Activated CD4-positive, alpha-beta T cell treated with anti-CD3 and anti-CD28 coated beads for 24 hours (primary cell): ENCODE results near the gene TLL1.

ENCODE experiments used
- DNase-seq, 2 donors: peaks; one replicate each; pipeline ENCODE4 v3.0.0-alpha.2; 2020; ENCODE audit warnings: low read depth in 2 of 2

The TLL1 gene

DNA sequence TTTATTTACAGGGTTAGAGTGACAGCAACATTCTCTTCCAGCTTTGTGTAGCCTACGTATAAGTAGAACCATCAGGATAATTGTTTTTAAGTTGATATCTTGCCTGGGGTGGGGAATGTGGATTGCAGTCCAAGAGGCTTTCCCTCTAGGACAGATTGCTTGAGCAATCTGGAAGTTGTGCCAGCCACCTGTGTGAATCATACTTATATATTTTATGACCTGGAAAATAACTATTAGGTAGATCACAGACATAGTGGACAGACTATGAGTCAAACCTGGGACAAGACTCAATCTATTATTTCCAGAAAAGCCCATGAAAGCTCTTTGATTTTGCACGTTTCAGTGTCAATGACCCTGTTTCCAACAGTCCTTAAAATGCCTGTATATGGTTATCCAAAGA, 98.9 kb downstream of the TLL1 start:
- no peak for DNase-seq

GRCh38 chr4:165972747-165973146, 99.7 kb downstream of the TLL1 start:
- no peak for DNase-seq

- no peak for DNase-seq
These were observed 109.9 kb downstream of the TLL1 start for GRCh38 chr4:165982934-165983333.

DNA sequence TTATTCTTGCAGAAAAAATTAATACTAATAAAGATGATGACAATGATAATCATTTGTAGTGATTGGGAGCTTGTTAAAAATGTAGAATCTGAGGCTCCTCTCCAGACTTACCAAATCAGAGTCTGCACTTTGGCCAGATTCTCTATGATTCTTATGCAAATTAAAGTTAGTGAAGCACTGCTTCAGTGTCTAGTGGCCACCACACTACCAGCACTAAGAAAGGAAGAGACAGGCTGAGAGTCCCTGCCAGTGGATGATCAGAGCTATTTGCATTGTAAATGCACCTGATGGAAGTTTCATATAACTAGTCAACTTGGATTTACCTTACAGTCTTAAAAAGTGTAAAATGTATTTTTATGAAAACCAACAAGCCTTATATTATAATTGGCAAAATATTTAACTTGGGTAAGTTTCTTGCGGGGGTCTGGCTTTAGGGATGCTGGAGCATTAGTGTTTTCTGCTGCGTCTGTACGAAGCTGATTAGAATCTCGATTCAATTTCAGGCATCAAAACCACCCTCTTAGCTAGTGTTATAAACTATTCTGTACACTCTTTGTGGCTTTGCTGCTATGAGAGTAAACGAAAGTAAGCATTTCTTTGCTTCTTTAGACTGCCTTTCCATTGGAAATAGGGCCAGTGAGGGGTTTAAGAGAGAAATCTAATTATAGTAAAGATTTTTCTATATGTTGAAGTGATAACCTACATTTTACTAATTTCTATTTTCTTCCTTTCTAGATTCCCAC, 114.1 kb downstream of the TLL1 start:
- DNase-seq: no peak

DNA sequence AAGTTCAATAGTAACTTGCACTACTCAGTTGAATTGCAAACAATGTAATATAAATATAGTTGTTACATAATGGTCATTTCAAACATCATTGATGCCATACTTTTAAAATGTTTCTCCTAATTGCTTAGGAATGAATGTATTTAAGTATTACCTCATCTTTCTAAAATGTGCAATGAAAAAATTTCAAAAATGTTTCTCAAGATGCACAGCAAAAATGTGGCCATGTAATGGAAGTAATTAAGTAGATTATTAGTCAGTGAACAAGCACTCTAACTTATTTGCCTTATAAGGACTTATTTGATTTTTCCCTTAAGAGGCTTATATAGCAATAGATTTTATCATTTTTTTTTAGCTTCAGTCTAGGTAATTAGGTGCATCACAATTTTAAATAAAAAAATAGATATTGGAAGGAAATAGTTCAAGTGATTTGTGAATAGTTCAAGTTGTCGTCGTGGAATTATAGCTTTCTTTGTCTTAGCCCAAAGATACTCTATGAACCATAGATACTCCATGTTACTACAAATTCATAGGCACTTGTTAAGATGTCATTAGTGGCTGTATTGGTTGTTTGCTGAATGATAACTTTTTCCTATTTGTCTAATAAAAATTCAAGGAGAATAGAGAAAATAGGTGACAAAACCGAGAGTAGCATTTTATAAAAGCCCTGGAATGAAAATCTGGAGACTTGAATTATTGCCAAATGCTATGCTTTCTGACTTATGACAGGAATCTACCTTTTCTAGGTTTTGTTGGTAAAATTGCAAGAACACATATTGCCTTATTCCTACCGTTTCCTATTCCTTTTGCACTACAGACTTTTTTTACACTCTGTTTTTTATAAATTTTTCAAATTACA, 118.5 kb downstream of the TLL1 start:
- DNase-seq: no peak

DNA sequence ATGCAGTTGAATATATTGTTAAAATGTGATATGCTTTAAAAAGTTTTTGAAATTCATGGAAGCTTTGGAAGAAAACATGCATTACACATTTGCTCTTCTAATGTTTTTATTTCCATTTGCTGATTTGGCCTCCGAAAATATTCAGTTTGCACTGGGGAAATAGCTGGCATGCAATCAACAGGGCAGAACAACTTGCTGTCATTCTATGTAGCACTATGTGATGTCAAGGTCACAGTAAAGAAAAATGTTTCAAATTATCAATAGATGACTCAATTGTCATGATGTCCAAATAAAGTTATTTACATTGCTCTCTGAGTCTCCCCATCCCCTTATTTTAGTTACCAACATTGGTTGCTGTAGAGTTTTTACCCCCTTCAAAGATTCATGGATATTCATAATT, 119.2 kb downstream of the TLL1 start:
- no peak for DNase-seq

DNA sequence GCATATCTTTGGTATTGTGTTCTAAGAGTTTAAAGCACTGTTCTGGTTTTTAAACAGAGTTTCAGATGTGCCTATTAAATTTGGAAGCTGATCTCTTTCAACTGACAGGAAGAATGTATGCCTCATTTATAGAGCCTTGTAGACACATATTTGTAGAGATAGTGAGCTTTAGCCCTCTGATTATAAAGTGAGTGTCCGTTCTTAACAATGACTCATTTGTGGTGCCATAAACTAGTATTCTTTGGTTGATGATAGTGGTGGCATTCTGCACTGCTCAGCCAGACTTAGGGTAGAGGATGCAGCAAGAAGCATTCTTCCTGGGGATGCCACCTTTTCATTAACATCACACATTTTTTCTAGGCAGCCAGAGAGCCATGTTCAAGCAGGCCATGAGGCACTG, 121.7 kb downstream of the TLL1 start:
- no peak for DNase-seq

GRCh38 chr4:166003811-166004210, 130.8 kb downstream of the TLL1 start:
- DNase-seq: no peak

- DNase-seq: no peak
These were observed 133.2 kb downstream of the TLL1 start for GRCh38 chr4:166006217-166006616.

GRCh38 chr4:166008510-166008909, 135.5 kb downstream of the TLL1 start:
- DNase-seq: no peak

DNA sequence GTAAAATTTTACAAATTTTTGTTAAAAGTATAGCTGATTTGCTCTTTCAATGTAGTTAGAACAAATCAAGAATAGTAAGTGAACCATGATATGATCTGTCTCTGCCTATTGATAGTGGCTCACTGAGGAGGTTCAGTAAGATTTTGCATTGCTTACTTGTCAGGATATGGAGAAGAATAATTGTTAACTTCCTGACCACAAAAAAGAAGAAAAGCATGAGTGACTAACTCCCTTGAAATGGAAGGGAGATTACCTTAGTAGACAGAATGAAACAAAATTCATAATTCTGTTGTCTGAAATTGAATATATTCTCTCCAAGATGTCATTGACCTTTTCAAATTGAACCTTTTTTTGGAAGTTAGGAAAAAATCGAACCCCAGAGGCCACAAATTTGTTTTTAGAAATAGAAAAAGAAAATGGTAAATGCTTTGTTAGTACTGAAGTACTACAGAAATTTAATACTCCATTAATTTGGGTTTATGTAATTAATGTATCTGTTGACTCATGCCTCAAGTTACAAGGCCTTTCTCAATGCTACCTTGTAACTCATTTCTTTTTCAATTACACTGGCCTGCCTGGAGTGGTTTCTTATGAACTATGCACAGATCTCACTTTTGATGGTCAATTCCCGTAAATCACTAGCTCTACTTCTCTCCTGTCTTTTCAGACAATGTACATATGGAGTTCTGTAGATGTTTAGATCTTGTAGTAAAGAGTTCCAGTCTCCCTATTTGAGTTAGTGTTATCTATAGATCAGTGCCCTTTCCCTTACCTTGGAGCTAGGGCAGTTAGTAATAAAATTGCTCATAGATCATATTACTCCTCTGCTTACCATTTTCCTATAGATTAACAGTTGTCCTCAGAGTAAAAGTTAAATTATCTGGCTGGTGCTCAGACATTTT, 139.3 kb downstream of the TLL1 start:
- no peak for DNase-seq

DNA sequence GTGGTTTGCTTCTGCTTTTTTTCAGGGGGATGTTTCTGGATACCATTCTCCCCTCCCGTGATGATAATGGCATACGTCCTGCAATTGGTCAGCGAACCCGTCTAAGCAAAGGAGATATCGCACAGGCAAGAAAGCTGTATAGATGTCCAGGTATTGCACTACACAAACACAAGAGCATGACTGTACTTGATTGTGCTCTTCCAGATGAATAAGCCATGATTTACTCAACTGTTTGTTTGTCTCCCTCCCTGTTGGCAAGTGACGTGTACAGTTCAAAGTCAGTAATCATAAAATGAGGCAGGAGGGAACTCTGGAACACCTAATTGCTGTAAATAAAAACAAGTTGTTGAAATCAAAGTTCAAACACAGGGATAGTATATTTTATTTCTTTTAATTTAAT, 141.4 kb downstream of the TLL1 start:
- no peak for DNase-seq

DNA sequence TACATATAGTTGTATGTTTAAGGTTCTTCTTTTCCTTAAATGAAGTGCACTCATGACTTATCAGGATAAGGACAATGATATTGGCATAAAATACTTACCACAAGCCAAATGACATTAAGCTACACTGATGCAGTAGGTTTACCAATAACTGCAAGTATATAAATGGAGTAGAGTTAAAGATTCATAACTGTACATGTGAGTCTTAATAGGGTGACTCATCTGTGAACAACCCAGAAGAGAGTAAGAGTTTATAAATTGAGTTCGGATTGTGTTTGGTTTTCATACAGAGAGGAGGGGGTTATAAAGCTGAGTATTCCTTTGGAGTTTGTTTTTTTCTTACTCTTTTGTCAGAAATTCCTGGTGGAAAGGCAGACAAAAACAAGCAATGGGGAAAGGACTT, 144.8 kb downstream of the TLL1 start:
- DNase-seq: no peak

GRCh38 chr4:166019441-166020220, 146.6 kb downstream of the TLL1 start:
- DNase-seq: no peak

DNA sequence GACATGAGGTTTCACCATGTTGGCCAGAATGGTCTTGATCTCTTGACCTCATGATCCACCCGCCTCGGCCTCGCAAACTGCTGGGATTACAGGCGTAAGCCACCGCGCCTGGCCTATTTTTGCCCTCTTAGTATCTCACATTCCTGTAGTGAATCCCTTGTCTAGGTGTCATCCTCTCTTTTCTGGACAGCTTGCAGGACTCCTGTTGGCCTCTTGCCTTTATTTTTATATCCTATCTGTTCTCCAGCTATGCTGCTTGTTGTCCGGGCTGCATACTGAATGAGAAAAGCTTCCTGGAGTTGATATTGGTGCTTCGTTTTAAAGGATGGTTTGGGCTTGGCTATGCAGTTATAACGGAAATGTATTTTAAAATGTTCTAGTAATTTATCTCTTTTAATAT, 148.6 kb downstream of the TLL1 start:
- no peak for DNase-seq

GRCh38 chr4:166034965-166035364, 161.9 kb downstream of the TLL1 start:
- DNase-seq: no peak

GRCh38 chr4:166039822-166040221, 166.8 kb downstream of the TLL1 start:
- no peak for DNase-seq

DNA sequence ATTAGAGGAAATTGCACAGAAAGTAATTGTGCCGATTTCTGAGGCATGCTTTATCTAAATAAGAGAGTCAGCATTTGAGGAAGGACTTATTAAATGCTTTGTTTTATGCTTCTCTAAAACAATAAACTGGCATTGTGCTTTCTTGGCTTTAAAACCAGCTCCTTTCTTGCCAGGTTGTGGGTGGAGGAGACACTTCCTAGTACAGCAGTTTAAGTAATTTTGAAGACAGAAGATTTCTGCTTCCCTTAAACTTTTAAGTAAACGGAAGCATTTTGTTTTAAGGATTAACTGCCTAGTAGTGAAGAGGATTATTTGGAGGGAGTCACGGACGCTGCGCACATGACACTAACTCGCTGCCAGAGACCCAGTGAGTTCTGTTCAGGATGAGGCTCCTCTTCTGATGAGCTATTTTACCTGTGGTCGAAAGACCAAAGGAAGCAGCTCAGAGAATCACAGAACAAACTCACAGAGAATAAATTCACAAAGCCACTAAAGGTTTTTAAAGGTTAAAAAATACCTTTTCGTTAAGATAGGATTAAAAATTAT, 169.5 kb downstream of the TLL1 start:
- DNase-seq: no peak

- DNase-seq: no peak
These were observed 170.8 kb downstream of the TLL1 start for GRCh38 chr4:166043801-166044200.

DNA sequence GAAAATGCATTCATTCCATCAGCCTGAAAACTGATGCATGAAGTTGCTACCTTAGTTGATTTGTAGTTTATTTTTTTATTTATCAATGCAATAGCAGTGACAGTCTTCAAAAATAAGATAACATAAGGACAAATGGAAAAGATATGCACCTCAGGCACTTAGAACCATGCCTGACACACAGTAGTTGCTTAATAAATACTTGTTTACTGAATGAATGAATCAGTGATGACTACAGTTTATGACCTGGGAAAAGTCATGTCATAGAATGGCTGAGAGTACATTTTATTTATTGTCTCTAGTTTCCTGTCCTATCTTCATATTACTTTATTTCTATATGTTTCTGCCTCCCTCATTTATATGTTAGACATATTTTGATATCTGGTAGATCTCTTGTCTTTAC, 171.8 kb downstream of the TLL1 start:
- DNase-seq: no peak

DNA sequence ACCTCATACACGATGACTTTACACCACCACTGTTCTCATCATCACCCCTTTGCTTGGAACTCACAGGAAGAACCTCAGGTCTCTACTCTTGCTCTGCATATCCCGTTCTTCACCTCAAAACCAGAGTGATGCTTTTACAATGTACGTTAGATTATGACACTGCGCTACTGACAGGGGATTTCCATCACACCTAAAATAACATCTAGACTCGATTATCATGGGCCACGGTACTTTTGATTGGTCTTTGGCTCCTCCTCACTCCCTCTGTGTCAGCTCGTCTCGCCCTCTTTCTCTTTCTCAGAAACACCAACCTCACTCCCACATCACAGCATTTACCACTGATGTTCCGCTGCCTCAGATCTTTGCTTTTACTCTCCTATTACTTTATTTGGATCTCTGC, 172.4 kb downstream of the TLL1 start:
- DNase-seq: no peak
